ENCODE results near the gene URB2. TPM values are rescaled to one million over a fixed set of nuclear protein-coding genes. Genes with fewer than 3 reads are reported as not detected.

URB2 gene
- total RNA-seq, 1 experiment from 2014 or later: 53.2 TPM

DNA sequence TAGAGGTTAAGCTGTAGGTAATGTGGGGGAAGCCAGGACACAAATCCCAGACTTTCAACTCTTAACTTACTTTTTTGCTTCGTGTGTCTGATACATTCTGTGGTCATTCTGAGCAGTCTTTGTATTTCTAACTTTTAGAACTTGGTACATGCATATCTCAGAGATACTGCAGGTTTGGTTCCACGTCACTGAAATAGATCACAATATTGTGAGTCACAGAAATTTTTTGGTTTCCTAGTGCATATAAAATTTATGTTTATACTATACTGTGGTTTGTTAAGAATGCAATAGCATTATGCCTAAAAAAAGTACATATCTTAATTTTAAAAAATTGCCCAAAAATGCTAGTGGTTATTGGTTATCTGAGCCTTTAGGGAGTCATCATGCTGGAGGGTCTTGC is 3.2 kb downstream of the URB2 start:
- Histone ChIP-seq H3K9ac (ENCODE audit: extremely low read depth, insufficient read length, low read length) (no peak overlapping the region), H4K8ac (replicated peaks; ENCODE audit: insufficient read length, low read depth, low read length) (no peak overlapping the region), H4K91ac (ENCODE audit: insufficient read length, low read depth, low read length) (no peak overlapping the region), H2BK15ac (ENCODE audit: low read depth, low read length) (no peak overlapping the region), H3K4me1 (ENCODE audit: insufficient read depth, low read length) (peaks cover 2% of the 10 kb centered on the region; the same call in 1 of the 2 replicates), H3K9me3 (ENCODE audit: control insufficient read depth, low read depth, low read length) (no peaks in the 10 kb centered on the region), H3K79me2 (ENCODE audit: insufficient read depth, low read length) (peaks cover 44% of the 10 kb centered on the region), H4K5ac (ENCODE audit: insufficient read length, low read depth, low read length) (no peak overlapping the region), H2BK5ac (ENCODE audit: insufficient read length, low read length) (no peak overlapping the region), H3K4me2 (ENCODE audit: insufficient read depth, insufficient read length, low read length) (no peak overlapping the region), H4K20me1 (ENCODE audit: control insufficient read depth, insufficient read depth, insufficient read length) (no peaks in the 10 kb centered on the region), H3K27ac (ENCODE audit: insufficient read length, low read depth, low read length) (no peak overlapping the region), H3K23me2 (ENCODE audit: insufficient read length, low read depth, low read length, poor library complexity, severe bottlenecking) (peaks cover 10% of the 10 kb centered on the region), H3K27me3 (ENCODE audit: insufficient read depth, low read length) (no peaks in the 10 kb centered on the region), H3K14ac (ENCODE audit: insufficient read depth, low read length) (no peak overlapping the region), H2AFZ (ENCODE audit: low read length) (no peak overlapping the region), H3K18ac (ENCODE audit: insufficient read length, low read depth, low read length) (no peak overlapping the region), H3K4ac (ENCODE audit: low read depth, low read length) (no peak overlapping the region), H3T11ph (ENCODE audit: low read length) (no peak overlapping the region), H2AK5ac (ENCODE audit: insufficient read length, low read length) (no peak overlapping the region), H2BK20ac (ENCODE audit: low read depth, low read length, poor library complexity, severe bottlenecking) (no peak overlapping the region), H3K23ac (ENCODE audit: insufficient read length, low read depth, low read length) (no peak overlapping the region), H3K79me1 (ENCODE audit: insufficient read depth, low read depth, low read length, poor library complexity, severe bottlenecking) (no peaks in the 10 kb centered on the region), H2BK120ac (ENCODE audit: low read depth, low read length, poor library complexity, severe bottlenecking) (no peak overlapping the region), H3K56ac (ENCODE audit: insufficient read length, low read depth, low read length) (no peak overlapping the region), H2BK12ac (ENCODE audit: insufficient read length, low read depth, low read length) (no peak overlapping the region)
- peaks cover 15 to 22% of the 10 kb centered on the region in 2 experiments for H3K4me1 Mint-ChIP-seq
- peaks cover 9 to 43% (median 28%) of the 10 kb centered on the region in 3 experiments for H3K36me3 Mint-ChIP-seq (ENCODE audit: insufficient read depth in 1 of 3, low read depth in 3 of 3)
- no peak overlapping the region for H3K4me3 Mint-ChIP-seq
- H3K27ac Mint-ChIP-seq: no peak overlapping the region
- TF ChIP-seq, protein P1, sequence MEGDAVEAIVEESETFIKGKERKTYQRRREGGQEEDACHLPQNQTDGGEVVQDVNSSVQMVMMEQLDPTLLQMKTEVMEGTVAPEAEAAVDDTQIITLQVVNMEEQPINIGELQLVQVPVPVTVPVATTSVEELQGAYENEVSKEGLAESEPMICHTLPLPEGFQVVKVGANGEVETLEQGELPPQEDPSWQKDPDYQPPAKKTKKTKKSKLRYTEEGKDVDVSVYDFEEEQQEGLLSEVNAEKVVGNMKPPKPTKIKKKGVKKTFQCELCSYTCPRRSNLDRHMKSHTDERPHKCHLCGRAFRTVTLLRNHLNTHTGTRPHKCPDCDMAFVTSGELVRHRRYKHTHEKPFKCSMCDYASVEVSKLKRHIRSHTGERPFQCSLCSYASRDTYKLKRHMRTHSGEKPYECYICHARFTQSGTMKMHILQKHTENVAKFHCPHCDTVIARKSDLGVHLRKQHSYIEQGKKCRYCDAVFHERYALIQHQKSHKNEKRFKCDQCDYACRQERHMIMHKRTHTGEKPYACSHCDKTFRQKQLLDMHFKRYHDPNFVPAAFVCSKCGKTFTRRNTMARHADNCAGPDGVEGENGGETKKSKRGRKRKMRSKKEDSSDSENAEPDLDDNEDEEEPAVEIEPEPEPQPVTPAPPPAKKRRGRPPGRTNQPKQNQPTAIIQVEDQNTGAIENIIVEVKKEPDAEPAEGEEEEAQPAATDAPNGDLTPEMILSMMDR (conservative IDR thresholded peaks at IDR 0.05): no peak
- H3K9me3 Mint-ChIP-seq: no peaks in the 10 kb centered on the region
- no CpG with 5 or more reads among the region's 2 CpGs for WGBS (ENCODE audit: extremely low coverage, insufficient read length, low lambda C conversion rate)
- DNase-seq: no peak
- no peaks in the 10 kb centered on the region for H3K27me3 Mint-ChIP-seq (ENCODE audit: low read depth)

All from H9 (cell line).